ENCODE results near the gene P2RY2. TPM values are rescaled to one million over a fixed set of nuclear protein-coding genes. Genes with fewer than 3 reads are reported as not detected.

Gene P2RY2
- total RNA-seq, 1 donor from 2014 or later: 19.7 TPM

Other genes starting within 250 kb of the P2RY2 start
- gene FCHSD2, start 76.0 kb upstream of the P2RY2 start, total RNA-seq: 32.7 TPM
- 1.5 TPM for gene P2RY6, start 54.1 kb downstream of the P2RY2 start, total RNA-seq
- 52.0 TPM for gene ARHGEF17, start 90.0 kb downstream of the P2RY2 start, total RNA-seq
- 1.8 TPM for gene RELT, start 158.1 kb downstream of the P2RY2 start, total RNA-seq